VCaP (cell line): ENCODE results near the gene LASP1.
"Not testable (repeated sequence)": the region's sequence is repeated elsewhere in the genome, so short reads cannot be mapped to it uniquely, and the experiment has no call there.

ENCODE experiments used
- H3K27ac ChIP-seq: fragments of 450-650 bp; 2 replicates; pipeline ENCODE4 v1.5.1; 2017
- TF ChIP-seq, protein P1 (sequence below): fragments of 450-650 bp; conservative IDR thresholded peaks from 2 replicates; pipeline ENCODE4 v1.5.1; 2017; ENCODE audit warnings: mild to moderate bottlenecking, moderate library complexity

LASP1 gene

GRCh38 chr17:38907930-38908675 lies 38.2 kb downstream of the LASP1 start:
- no peak overlapping the region for H3K27ac ChIP-seq
- TF ChIP-seq, protein P1, sequence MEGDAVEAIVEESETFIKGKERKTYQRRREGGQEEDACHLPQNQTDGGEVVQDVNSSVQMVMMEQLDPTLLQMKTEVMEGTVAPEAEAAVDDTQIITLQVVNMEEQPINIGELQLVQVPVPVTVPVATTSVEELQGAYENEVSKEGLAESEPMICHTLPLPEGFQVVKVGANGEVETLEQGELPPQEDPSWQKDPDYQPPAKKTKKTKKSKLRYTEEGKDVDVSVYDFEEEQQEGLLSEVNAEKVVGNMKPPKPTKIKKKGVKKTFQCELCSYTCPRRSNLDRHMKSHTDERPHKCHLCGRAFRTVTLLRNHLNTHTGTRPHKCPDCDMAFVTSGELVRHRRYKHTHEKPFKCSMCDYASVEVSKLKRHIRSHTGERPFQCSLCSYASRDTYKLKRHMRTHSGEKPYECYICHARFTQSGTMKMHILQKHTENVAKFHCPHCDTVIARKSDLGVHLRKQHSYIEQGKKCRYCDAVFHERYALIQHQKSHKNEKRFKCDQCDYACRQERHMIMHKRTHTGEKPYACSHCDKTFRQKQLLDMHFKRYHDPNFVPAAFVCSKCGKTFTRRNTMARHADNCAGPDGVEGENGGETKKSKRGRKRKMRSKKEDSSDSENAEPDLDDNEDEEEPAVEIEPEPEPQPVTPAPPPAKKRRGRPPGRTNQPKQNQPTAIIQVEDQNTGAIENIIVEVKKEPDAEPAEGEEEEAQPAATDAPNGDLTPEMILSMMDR: no peak

GRCh38 chr17:38908676-38909181 lies 38.9 kb downstream of the LASP1 start:
- no peak overlapping the region for H3K27ac ChIP-seq
- TF ChIP-seq, protein P1: no peak

- no peak overlapping the region for H3K27ac ChIP-seq
- TF ChIP-seq, protein P1: no peak
Observed at GRCh38 chr17:38910325-38910724, 40.5 kb downstream of the LASP1 start.

DNA sequence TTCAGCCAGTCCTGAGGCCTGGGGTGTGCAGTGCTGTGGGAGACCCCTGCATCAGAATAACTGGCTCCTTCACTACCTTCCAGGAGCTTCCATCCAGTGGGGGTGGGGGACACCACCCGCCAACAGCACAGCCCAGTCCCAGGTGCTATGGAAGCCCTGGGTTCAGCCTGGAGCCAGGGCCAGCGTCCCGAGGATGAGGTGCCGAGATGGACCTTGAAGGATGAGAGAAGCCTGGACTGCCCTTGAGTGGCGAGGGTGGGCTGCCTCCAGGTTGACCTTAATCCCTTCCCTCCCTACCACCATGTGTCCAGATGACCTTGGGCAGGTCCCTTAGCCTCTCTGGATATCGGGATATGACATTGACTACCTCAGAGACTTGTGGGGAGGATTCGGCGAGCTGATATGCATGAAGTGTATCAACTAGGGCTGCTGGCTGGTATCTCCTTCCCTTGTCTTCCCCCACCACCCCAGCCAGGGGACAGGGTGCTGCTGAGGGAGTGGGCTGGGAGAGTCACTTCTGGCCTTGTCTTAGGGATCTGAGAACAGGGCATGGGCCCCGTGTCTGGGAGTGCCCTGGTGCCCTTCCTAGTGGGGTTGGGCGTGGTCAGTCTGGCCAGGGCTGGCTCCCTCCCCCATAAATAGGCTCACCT lies 41.3 kb downstream of the LASP1 start:
- TF ChIP-seq, protein P1: no peak

GRCh38 chr17:38911731-38912081 lies 41.8 kb downstream of the LASP1 start:
- H3K27ac ChIP-seq: not testable (repeated sequence)

More for the DNA sequence above, 41.3 kb downstream of the LASP1 start:
- no peak overlapping the region for H3K27ac ChIP-seq

GRCh38 chr17:38912221-38912813 lies 42.5 kb downstream of the LASP1 start:
- TF ChIP-seq, protein P1: no peak

DNA sequence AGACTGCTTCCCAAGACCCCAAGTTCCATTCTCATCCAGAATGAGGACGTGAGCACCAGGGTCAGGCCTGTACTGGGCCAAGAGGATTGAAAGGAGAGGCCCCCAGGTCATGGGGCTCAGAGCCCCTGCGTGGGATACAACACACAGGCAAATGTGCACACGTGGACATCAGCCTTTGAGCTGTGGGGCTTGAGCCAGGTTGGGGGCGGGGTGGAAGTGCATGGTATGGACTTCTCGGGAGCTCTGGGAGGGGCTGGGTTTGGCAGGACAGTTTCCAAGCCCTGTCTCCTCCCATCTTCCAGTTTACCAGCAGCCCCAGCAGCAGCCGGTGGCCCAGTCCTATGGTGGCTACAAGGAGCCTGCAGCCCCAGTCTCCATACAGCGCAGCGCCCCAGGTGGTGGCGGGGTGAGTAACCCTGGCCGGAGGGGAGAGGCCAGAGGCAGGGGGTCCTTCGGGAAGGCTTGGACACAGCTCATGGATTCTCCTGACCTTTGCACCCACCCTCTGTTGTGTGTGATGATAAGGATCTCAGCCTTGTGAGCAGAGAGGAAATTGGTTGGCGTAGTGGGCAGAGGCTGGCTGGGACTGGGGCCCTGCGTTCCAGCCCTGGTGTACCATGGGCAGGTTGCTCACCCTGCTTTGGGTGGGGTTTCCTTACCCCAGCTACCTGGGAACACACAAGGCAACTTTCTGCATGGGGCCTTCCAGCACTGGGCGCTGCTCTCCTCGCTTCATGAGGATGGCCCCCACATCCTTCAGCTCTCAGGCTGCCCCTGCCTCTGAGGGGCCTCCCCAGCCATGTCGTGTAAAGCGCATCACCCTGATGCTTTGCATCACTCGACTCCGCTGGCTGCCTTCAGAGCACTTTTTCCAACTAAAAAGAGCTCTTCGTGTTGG lies 45.1 kb downstream of the LASP1 start:
- H3K27ac ChIP-seq: peak overlapping the region; percentile 41; the same call in 1 of the 2 replicates
- TF ChIP-seq, protein P1: no peak

More at GRCh38 chr17:38912221-38912813, 42.5 kb downstream of the LASP1 start:
- no peak overlapping the region for H3K27ac ChIP-seq
